ENCODE results near the gene MPC1. TPM values are rescaled to one million over a fixed set of nuclear protein-coding genes. Genes with fewer than 3 reads are reported as not detected.
"Not testable (repeated sequence)": the region's sequence is repeated elsewhere in the genome, so short reads cannot be mapped to it uniquely, and the experiment has no call there.

MPC1 gene
- total and polyA plus RNA-seq, 7 experiments from 2014 or later, result 18.5 to 64.2 (median 30.7) TPM

- H3K27ac ChIP-seq (ENCODE audit: low read depth, low read length); H3K4me1 ChIP-seq (ENCODE audit: control insufficient read depth in 2 of 2, insufficient read depth in 2 of 2, low read length in 2 of 2); H3K9me3 ChIP-seq (ENCODE audit: control insufficient read depth in 2 of 3, low read length in 3 of 3); ATAC-seq; intact Hi-C loops (cut with micrococcal nuclease); H3K4me1 Mint-ChIP-seq; H3K9me3 Mint-ChIP-seq; CTCF ChIA-PET; H3K27me3 ChIP-seq (ENCODE audit: control insufficient read depth in 2 of 2, insufficient read depth in 2 of 2, low read length in 2 of 2); POLR2A ChIA-PET; H3K4me3 ChIP-seq (ENCODE audit: low read length); H3K4me3 Mint-ChIP-seq; H3K27ac Mint-ChIP-seq; DNase-seq: not testable (repeated sequence)
- Mint-ChIP-seq H3K27me3 (peaks cover 0 to 24% (median 8%) of the 10 kb centered on the region in 5 donors), H3K36me3 (peaks cover 0 to 32% (median 24%) of the 10 kb centered on the region in 5 donors)
- peaks cover 0 to 29% (median 0%) of the 10 kb centered on the region in 3 experiments for H3K36me3 ChIP-seq (ENCODE audit: control insufficient read depth in 2 of 3, insufficient read depth in 3 of 3, low read length in 3 of 3)
Measured at GRCh38 chr6:166362427-166362826, 20.3 kb downstream of the MPC1 start.

- peaks cover 0 to 26% (median 0%) of the 10 kb centered on the region in 3 experiments for H3K36me3 ChIP-seq (ENCODE audit: control insufficient read depth in 2 of 3, insufficient read depth in 3 of 3, low read length in 3 of 3)
- intact Hi-C loops (cut with micrococcal nuclease), result no loop called here
- H3K27me3 ChIP-seq (ENCODE audit: control insufficient read depth in 2 of 2, insufficient read depth in 2 of 2, low read length in 2 of 2), result no peaks in the 10 kb centered on the region
- Mint-ChIP-seq H3K4me1 (no peaks in the 10 kb centered on the region), H3K4me3 (no peak overlapping the region), H3K27me3 (peaks cover 4 to 35% (median 11%) of the 10 kb centered on the region in 5 donors), H3K36me3 (peaks cover 0 to 28% (median 20%) of the 10 kb centered on the region in 5 donors), H3K9me3 (peaks cover 0 to 7% (median 0%) of the 10 kb centered on the region in 11 donors), H3K27ac (no peak overlapping the region)
- POLR2A ChIA-PET, result no interaction called here
- DNase-seq (no peak), ATAC-seq (no peak)
- H3K27ac ChIP-seq (ENCODE audit: low read depth, low read length), result no peak overlapping the region
- CTCF ChIA-PET, result no interaction called here
- H3K9me3 ChIP-seq (ENCODE audit: control insufficient read depth in 2 of 3, low read length in 3 of 3), result no peaks in the 10 kb centered on the region
- no peaks in the 10 kb centered on the region for H3K4me1 ChIP-seq (ENCODE audit: control insufficient read depth in 2 of 2, insufficient read depth in 2 of 2, low read length in 2 of 2)
- H3K4me3 ChIP-seq (ENCODE audit: low read length), result no peak overlapping the region
Measured at GRCh38 chr6:166361077-166361429, 21.7 kb downstream of the MPC1 start.

- H3K36me3 Mint-ChIP-seq, result peaks cover 0 to 22% (median 14%) of the 10 kb centered on the region in 5 donors
- Histone ChIP-seq H3K27me3 (ENCODE audit: control insufficient read depth in 2 of 2, insufficient read depth in 2 of 2, low read length in 2 of 2) (no peaks in the 10 kb centered on the region), H3K4me1 (ENCODE audit: control insufficient read depth in 2 of 2, insufficient read depth in 2 of 2, low read length in 2 of 2) (no peaks in the 10 kb centered on the region), H3K4me3 (ENCODE audit: low read length) (no peak overlapping the region), H3K27ac (ENCODE audit: low read depth, low read length) (no peak overlapping the region), H3K9me3 (ENCODE audit: control insufficient read depth in 2 of 3, low read length in 3 of 3) (no peaks in the 10 kb centered on the region), H3K36me3 (ENCODE audit: control insufficient read depth in 2 of 3, insufficient read depth in 3 of 3, low read length in 3 of 3) (peaks cover 0 to 21% (median 0%) of the 10 kb centered on the region in 3 experiments)
- peaks cover 0 to 7% (median 0%) of the 10 kb centered on the region in 11 donors for H3K9me3 Mint-ChIP-seq
- H3K27ac Mint-ChIP-seq, result no peak overlapping the region
- H3K4me3 Mint-ChIP-seq, result no peak overlapping the region
- intact Hi-C loops (cut with micrococcal nuclease), result no loop called here
- no peaks in the 10 kb centered on the region for H3K4me1 Mint-ChIP-seq
- CTCF ChIA-PET, result interaction anchor here (0.9 kb wide), 1 partner anchor 20 kb away, joined by 3 read pairs; no protein-coding TSS in a partner anchor
- POLR2A ChIA-PET, result no interaction called here
- peaks cover 4 to 40% (median 17%) of the 10 kb centered on the region in 5 donors for H3K27me3 Mint-ChIP-seq
- ATAC-seq (no peak), DNase-seq (no peak)
Measured at GRCh38 chr6:166360243-166361076, 22.3 kb downstream of the MPC1 start.

GRCh38 chr6:166355552-166355951 is 27.2 kb downstream of the MPC1 start:
- Histone ChIP-seq H3K27me3 (ENCODE audit: control insufficient read depth in 2 of 2, insufficient read depth in 2 of 2, low read length in 2 of 2) (no peaks in the 10 kb centered on the region), H3K4me3 (ENCODE audit: low read length) (no peak overlapping the region), H3K9me3 (ENCODE audit: control insufficient read depth in 2 of 3, low read length in 3 of 3) (no peaks in the 10 kb centered on the region), H3K4me1 (ENCODE audit: control insufficient read depth in 2 of 2, insufficient read depth in 2 of 2, low read length in 2 of 2) (no peaks in the 10 kb centered on the region), H3K36me3 (ENCODE audit: control insufficient read depth in 2 of 3, insufficient read depth in 3 of 3, low read length in 3 of 3) (no peaks in the 10 kb centered on the region), H3K27ac (ENCODE audit: low read depth, low read length) (no peak overlapping the region)
- POLR2A ChIA-PET, result no interaction called here
- ATAC-seq (no peak), DNase-seq (no peak)
- intact Hi-C loops (cut with micrococcal nuclease), result no loop called here
- H3K36me3 Mint-ChIP-seq, result peaks cover 0 to 7% (median 3%) of the 10 kb centered on the region in 5 donors
- peaks cover 0 to 2% (median 0%) of the 10 kb centered on the region in 7 donors for H3K4me1 Mint-ChIP-seq
- CTCF ChIA-PET, result no interaction called here
- no peak overlapping the region for H3K27ac Mint-ChIP-seq
- H3K27me3 Mint-ChIP-seq, result peaks cover 10 to 73% (median 18%) of the 10 kb centered on the region in 5 donors
- peaks cover 0 to 24% (median 9%) of the 10 kb centered on the region in 11 donors for H3K9me3 Mint-ChIP-seq
- H3K4me3 Mint-ChIP-seq, result no peak overlapping the region

- H3K4me1 ChIP-seq (ENCODE audit: control insufficient read depth in 2 of 2, insufficient read depth in 2 of 2, low read length in 2 of 2), result no peaks in the 10 kb centered on the region
- no peaks in the 10 kb centered on the region for H3K9me3 ChIP-seq (ENCODE audit: control insufficient read depth in 2 of 3, low read length in 3 of 3)
- no peak overlapping the region for H3K4me3 ChIP-seq (ENCODE audit: low read length)
- intact Hi-C loops (cut with micrococcal nuclease), result no loop called here
- H3K27ac Mint-ChIP-seq, result no peak overlapping the region
- ATAC-seq, result no peak
- POLR2A ChIA-PET, result no interaction called here
- H3K27me3 ChIP-seq (ENCODE audit: control insufficient read depth in 2 of 2, insufficient read depth in 2 of 2, low read length in 2 of 2), result no peaks in the 10 kb centered on the region
- peaks cover 0 to 7% (median 4%) of the 10 kb centered on the region in 5 donors for H3K36me3 Mint-ChIP-seq
- H3K4me3 Mint-ChIP-seq, result no peak overlapping the region
- DNase-seq, result no peak
- CTCF ChIA-PET, result no interaction called here
- H3K27me3 Mint-ChIP-seq, result peaks cover 10 to 73% (median 18%) of the 10 kb centered on the region in 5 donors
- H3K9me3 Mint-ChIP-seq, result peaks cover 0 to 30% (median 11%) of the 10 kb centered on the region in 11 donors
- peaks cover 0 to 2% (median 0%) of the 10 kb centered on the region in 7 donors for H3K4me1 Mint-ChIP-seq
- no peak overlapping the region for H3K27ac ChIP-seq (ENCODE audit: low read depth, low read length)
- no peaks in the 10 kb centered on the region for H3K36me3 ChIP-seq (ENCODE audit: control insufficient read depth in 2 of 3, insufficient read depth in 3 of 3, low read length in 3 of 3)
Measured at GRCh38 chr6:166354965-166355364, 27.8 kb downstream of the MPC1 start.

GRCh38 chr6:166354143-166354542 is 28.6 kb downstream of the MPC1 start:
- CTCF ChIA-PET, result interaction anchor here (0.7 kb wide), 1 partner anchor 40 kb away, joined by 5 read pairs; no protein-coding TSS in a partner anchor
- peaks cover 10 to 72% (median 18%) of the 10 kb centered on the region in 5 donors for H3K27me3 Mint-ChIP-seq

More at GRCh38 chr6:166354143-166354542, 28.6 kb downstream of the MPC1 start:
- H3K36me3 ChIP-seq (ENCODE audit: control insufficient read depth in 2 of 3, insufficient read depth in 3 of 3, low read length in 3 of 3), result no peaks in the 10 kb centered on the region
- H3K4me1 Mint-ChIP-seq, result peaks cover 0 to 2% (median 0%) of the 10 kb centered on the region in 7 donors
- H3K4me3 ChIP-seq (ENCODE audit: low read length), result no peak overlapping the region
- H3K9me3 ChIP-seq (ENCODE audit: control insufficient read depth in 2 of 3, low read length in 3 of 3), result no peaks in the 10 kb centered on the region
- ATAC-seq, result no peak
- intact Hi-C loops (cut with micrococcal nuclease), result no loop called here
- H3K36me3 Mint-ChIP-seq, result peaks cover 4 to 13% (median 8%) of the 10 kb centered on the region in 5 donors
- POLR2A ChIA-PET, result no interaction called here
- H3K4me1 ChIP-seq (ENCODE audit: control insufficient read depth in 2 of 2, insufficient read depth in 2 of 2, low read length in 2 of 2), result no peaks in the 10 kb centered on the region
- peaks cover 0 to 38% (median 17%) of the 10 kb centered on the region in 11 donors for H3K9me3 Mint-ChIP-seq
- no peak overlapping the region for H3K4me3 Mint-ChIP-seq
- H3K27ac Mint-ChIP-seq, result no peak overlapping the region
- no peak for DNase-seq
- no peak overlapping the region for H3K27ac ChIP-seq (ENCODE audit: low read depth, low read length)
- H3K27me3 ChIP-seq (ENCODE audit: control insufficient read depth in 2 of 2, insufficient read depth in 2 of 2, low read length in 2 of 2), result no peaks in the 10 kb centered on the region

Measured in naive thymus-derived CD4-positive, alpha-beta T cell (primary cell).